Neural progenitor cell (in vitro differentiated cells): ENCODE measurements around the gene KRT73.

ENCODE experiments used
- CTCF ChIP-seq: fragments of 200-600 bp; sonication (generic); IDR thresholded peaks from 2 replicates; pipeline ENCODE4 v1.5.1; 2017; ENCODE audit warnings: antibody characterized with exemption, mild to moderate bottlenecking
- EZH2 ChIP-seq: fragments of 200-600 bp; sonication (generic); IDR thresholded peaks from 2 replicates; pipeline ENCODE4 v1.6.1; 2017; ENCODE audit warnings: antibody characterized with exemption, mild to moderate bottlenecking, moderate library complexity

- TF ChIP-seq CTCF = no peak
- no peak for TF ChIP-seq EZH2
Observed at GRCh38 chr12:52613384-52614030, 4.9 kb downstream of the KRT73 start.
